ENCODE measurements around the gene TESK2. TPM values are rescaled to one million over a fixed set of nuclear protein-coding genes. Genes with fewer than 3 reads are reported as not detected.

TESK2 gene
- total RNA-seq, 1 donor from 2014 or later = 8.0 TPM

GRCh38 chr1:45446530-45446929 is 44.4 kb downstream of the TESK2 start:
- Mint-ChIP-seq H3K27ac (ENCODE audit: unreplicated experiment) (no peak overlapping the region), H3K9me3 (ENCODE audit: unreplicated experiment) (no peaks in the 10 kb centered on the region), H3K4me1 (ENCODE audit: unreplicated experiment) (no peaks in the 10 kb centered on the region), H3K4me3 (ENCODE audit: unreplicated experiment) (no peak overlapping the region), H3K27me3 (ENCODE audit: unreplicated experiment) (no peaks in the 10 kb centered on the region), H3K36me3 (ENCODE audit: low read depth, unreplicated experiment) (no peaks in the 10 kb centered on the region)
- TF ChIP-seq CTCF (IDR thresholded peaks at IDR 0.05; ENCODE audit: unreplicated experiment) = no peak
- DNase-seq (ENCODE audit: low spot score) = no peak

GRCh38 chr1:45444609-45445131 is 46.3 kb downstream of the TESK2 start:
- no peak overlapping the region for H3K4me3 Mint-ChIP-seq (ENCODE audit: unreplicated experiment)
- no peaks in the 10 kb centered on the region for H3K36me3 Mint-ChIP-seq (ENCODE audit: low read depth, unreplicated experiment)
- no peaks in the 10 kb centered on the region for H3K27me3 Mint-ChIP-seq (ENCODE audit: unreplicated experiment)
- no peak overlapping the region for H3K27ac Mint-ChIP-seq (ENCODE audit: unreplicated experiment)
- no peaks in the 10 kb centered on the region for H3K9me3 Mint-ChIP-seq (ENCODE audit: unreplicated experiment)
- no peak for DNase-seq (ENCODE audit: low spot score)
- H3K4me1 Mint-ChIP-seq (ENCODE audit: unreplicated experiment) = no peaks in the 10 kb centered on the region
- no peak for TF ChIP-seq CTCF (IDR thresholded peaks at IDR 0.05; ENCODE audit: unreplicated experiment)

- DNase-seq (ENCODE audit: low spot score) = no peak
- no peak overlapping the region for H3K4me3 Mint-ChIP-seq (ENCODE audit: unreplicated experiment)
- no peaks in the 10 kb centered on the region for H3K9me3 Mint-ChIP-seq (ENCODE audit: unreplicated experiment)
- H3K27ac Mint-ChIP-seq (ENCODE audit: unreplicated experiment) = no peak overlapping the region
- no peaks in the 10 kb centered on the region for H3K36me3 Mint-ChIP-seq (ENCODE audit: low read depth, unreplicated experiment)
- TF ChIP-seq CTCF (IDR thresholded peaks at IDR 0.05; ENCODE audit: unreplicated experiment) = no peak
- H3K27me3 Mint-ChIP-seq (ENCODE audit: unreplicated experiment) = no peaks in the 10 kb centered on the region
- no peaks in the 10 kb centered on the region for H3K4me1 Mint-ChIP-seq (ENCODE audit: unreplicated experiment)
These were observed 47.1 kb downstream of the TESK2 start for GRCh38 chr1:45443580-45444446.

- no peak for DNase-seq (ENCODE audit: low spot score)
- Mint-ChIP-seq H3K27me3 (ENCODE audit: unreplicated experiment) (no peaks in the 10 kb centered on the region), H3K27ac (ENCODE audit: unreplicated experiment) (no peak overlapping the region), H3K36me3 (ENCODE audit: low read depth, unreplicated experiment) (no peaks in the 10 kb centered on the region), H3K4me3 (ENCODE audit: unreplicated experiment) (no peak overlapping the region), H3K9me3 (ENCODE audit: unreplicated experiment) (no peaks in the 10 kb centered on the region), H3K4me1 (ENCODE audit: unreplicated experiment) (no peaks in the 10 kb centered on the region)
- no peak for TF ChIP-seq CTCF (IDR thresholded peaks at IDR 0.05; ENCODE audit: unreplicated experiment)
These were observed 48.7 kb downstream of the TESK2 start for GRCh38 chr1:45442272-45442671.

GRCh38 chr1:45437323-45437722 is 53.6 kb downstream of the TESK2 start:
- no peaks in the 10 kb centered on the region for H3K36me3 Mint-ChIP-seq (ENCODE audit: low read depth, unreplicated experiment)
- no peaks in the 10 kb centered on the region for H3K4me1 Mint-ChIP-seq (ENCODE audit: unreplicated experiment)
- H3K27ac Mint-ChIP-seq (ENCODE audit: unreplicated experiment) = no peak overlapping the region
- H3K27me3 Mint-ChIP-seq (ENCODE audit: unreplicated experiment) = no peaks in the 10 kb centered on the region
- H3K4me3 Mint-ChIP-seq (ENCODE audit: unreplicated experiment) = no peak overlapping the region
- no peak for TF ChIP-seq CTCF (IDR thresholded peaks at IDR 0.05; ENCODE audit: unreplicated experiment)
- DNase-seq (ENCODE audit: low spot score) = no peak
- no peaks in the 10 kb centered on the region for H3K9me3 Mint-ChIP-seq (ENCODE audit: unreplicated experiment)
